ENCODE data around the gene USP47.

The USP47 gene

GRCh38 chr11:11866203-11866602, 24.4 kb downstream of the USP47 start:
- DNase-seq: no peak

- no peak for DNase-seq
These were observed 25.9 kb downstream of the USP47 start for GRCh38 chr11:11867720-11868119.

GRCh38 chr11:11871991-11872401, 30.2 kb downstream of the USP47 start:
- DNase-seq: no peak

DNA sequence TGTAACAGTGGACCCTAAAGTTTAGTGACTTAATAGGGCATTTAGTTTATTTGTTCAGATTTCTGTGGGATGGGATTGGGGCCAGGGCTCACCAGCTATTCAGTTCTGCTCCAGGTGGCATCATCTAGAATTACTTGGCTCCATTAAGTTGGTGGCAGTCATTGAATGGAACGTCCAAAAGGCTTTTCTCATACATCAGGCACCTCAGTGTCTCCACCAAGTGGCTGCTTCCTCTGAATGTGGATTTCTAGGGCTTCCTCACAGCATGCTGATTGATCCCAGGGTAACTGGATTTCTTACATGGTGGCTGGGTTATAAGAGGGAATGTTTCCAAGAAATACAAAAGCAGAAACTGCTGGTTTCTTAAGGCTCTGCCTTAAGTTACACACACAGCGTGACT, 34.7 kb downstream of the USP47 start:
- DNase-seq: no peak

GRCh38 chr11:11880179-11880578, 38.4 kb downstream of the USP47 start:
- DNase-seq: no peak

- DNase-seq: no peak
These were observed 40.8 kb downstream of the USP47 start for GRCh38 chr11:11882539-11882938.

DNA sequence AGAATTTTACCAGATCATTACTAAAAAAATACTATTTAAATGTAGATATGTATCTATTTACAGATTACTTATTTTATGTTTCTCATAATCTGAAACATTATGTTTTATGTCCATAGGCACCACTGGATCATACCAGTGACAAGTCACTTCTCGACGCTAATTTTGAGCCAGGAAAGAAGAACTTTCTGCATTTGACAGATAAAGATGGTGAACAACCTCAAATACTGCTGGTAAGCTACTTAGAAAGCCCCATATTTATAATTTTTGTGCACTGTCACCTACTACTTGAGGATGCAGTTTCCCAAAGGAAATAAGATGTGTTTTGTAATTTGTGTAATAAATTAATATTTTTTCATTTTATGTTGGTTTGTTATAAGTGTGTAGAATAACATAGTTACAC, 42.6 kb downstream of the USP47 start:
- no peak for DNase-seq

DNA sequence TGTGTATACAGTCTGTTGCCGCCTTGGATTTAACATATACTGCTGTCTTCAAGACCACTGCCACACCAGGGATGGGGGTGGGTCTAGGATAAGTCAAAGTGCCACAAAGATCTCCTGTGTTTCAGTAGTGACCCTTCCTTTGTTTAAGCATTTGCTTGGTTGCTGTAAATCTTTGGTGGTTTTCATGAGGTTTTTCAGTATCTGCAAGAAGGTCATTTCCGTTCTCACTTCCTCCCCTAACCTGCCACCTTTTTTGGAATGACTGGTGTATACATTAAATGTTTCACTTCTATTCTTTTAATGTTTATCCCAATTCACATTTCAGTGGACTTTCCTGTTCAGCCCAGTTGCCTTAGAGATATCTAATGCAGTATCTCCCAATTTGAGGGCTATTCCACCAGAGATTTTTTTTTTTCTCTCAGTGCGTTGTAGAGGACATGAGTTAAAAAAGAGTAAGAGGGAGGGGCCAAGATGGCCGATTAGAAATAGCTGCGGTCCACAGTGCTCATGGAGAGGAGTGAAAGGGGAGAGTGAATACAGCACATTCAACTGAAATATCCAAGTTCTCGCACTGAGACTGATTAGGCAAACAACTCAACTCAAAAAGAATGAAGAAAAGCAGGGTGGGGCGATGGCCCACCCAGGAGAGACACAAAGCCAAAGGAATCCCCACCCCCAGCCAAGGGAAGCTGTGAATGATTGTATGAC, 43.2 kb downstream of the USP47 start:
- DNase-seq: no peak

- DNase-seq: no peak
These were observed 52.7 kb downstream of the USP47 start for GRCh38 chr11:11894486-11894885.

DNA sequence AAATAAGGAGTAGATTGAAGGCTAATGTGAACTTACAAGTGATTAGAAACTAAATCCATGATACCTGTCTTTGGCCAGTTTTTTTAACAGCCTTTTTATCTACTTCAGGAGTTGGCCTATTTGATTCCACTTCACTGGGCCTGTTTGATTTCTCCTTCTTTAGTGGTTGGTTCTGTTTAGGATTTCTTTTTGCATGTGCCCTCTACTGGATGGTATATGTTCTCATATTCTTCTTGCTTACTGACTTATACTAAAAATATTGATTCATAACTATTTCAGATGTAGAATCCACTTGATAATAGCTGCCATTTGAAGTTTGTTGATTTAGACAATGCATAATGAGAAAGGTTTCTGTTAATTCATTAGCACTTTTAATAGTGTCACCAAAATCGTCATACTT, 53.9 kb downstream of the USP47 start:
- no peak for DNase-seq

- no peak for DNase-seq
These were observed 56.9 kb downstream of the USP47 start for GRCh38 chr11:11898648-11899047.

GRCh38 chr11:11899401-11899800, 57.6 kb downstream of the USP47 start:
- no peak for DNase-seq

GRCh38 chr11:11901929-11902328, 60.2 kb downstream of the USP47 start:
- no peak for DNase-seq

- DNase-seq: no peak
These were observed 68.0 kb downstream of the USP47 start for GRCh38 chr11:11909727-11910126.

DNA sequence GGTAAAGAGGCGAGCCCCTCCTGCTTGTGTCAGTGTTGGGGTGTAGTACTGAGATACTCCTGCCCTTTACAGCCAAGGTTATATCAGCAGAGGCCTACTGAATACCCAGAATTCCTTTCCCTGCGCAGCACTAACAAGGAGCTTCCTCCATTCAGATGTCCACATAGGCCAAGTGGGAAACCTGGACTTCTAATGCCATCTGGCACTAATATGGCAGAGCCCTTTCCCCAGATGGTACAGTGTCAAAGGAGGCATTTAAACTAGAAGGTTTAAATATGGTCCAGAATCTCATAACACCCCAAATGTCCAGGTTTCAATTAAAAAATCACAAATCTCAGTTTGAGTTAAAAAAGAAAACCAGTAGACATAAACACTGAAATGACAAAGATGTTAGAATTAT, 68.8 kb downstream of the USP47 start:
- DNase-seq: no peak

DNA sequence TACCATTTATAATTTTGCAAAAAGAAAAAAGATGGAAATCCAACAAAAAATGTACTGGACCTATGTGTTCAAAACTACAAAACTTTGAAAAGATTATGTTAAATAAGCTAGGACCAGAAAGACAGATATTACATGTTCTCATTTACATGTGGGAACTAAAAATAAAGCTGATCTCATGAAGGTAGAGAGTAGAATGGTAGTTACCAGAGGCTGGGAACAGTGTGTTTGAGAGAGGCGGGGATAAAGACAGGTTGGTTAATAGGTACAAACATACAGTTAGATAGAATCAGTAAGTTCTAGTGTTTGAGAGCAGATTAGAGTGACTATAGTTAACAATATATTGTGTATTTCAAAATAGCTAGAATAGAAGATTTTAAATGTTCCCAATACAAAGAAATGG, 71.6 kb downstream of the USP47 start:
- DNase-seq: no peak

GRCh38 chr11:11915625-11916024, 73.9 kb downstream of the USP47 start:
- DNase-seq: no peak

GRCh38 chr11:11916981-11917399, 75.2 kb downstream of the USP47 start:
- DNase-seq: no peak

DNA sequence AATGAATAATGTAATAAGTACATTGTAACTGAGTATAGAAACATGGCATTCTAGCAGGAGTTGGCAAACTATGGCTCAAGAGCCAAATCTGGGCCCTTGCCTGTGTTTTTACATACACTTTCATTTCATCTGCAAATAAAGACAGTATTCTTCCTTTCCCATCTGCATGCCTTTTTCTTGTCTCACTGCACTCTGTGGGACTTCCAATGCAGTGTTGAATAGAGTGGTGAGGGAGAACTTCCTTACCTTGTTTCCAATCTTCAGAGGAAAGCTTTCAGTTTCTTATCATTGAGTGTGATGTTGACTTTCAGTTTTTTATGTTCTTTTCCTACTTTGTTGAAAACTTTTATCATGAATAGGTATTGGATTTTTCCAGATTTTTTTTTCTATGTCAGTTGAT, 82.1 kb downstream of the USP47 start:
- no peak for DNase-seq

- DNase-seq: no peak
These were observed 88.1 kb downstream of the USP47 start for GRCh38 chr11:11929920-11930319.

DNA sequence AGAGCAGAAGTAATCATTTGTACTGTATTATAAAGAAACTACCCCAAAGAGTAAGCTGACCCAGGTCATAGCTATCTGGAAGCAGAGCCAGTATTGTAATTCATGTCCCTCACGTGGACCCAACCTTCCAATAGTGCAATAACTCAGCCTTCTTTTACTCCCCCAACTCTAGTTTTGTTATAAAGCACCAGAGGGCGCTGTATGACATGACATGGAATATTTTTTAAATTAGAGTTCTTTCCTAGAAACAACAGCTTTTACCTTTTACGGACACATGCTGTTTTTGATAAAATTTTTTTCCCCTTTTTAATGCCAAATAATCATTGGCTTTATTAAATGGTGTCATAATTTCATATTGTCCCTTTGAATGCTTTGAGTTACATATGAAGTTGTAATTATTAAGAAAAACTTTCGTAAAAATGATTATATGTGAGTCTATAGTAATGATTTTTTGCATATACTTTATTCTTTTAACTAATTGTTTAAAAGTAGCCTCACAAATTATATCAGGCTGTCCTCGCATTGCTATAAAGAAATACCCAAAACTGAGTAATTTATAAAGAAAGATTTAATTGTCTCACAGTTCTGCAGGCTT, 89.8 kb downstream of the USP47 start:
- no peak for DNase-seq

- DNase-seq: no peak
These were observed 93.8 kb downstream of the USP47 start for GRCh38 chr11:11935536-11935935.

DNA sequence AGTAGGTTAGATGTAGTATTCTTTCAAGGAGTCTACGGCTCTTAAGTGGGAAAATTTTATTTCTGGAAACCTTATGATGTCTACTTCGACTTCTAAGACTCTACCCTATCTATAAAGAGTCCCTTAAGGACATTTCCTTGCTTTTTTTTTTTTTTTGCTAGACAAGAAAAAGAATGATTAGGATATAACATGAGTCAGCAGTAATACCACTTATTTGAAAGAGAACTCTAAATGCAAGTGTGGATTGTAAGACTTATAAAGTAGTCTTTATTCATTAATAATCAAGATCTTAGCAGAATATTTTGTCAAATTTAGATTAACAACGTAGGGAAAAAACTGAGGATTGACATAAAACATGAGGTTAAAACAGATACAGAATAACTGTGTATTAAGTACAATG, 95.7 kb downstream of the USP47 start:
- DNase-seq: no peak

DNA sequence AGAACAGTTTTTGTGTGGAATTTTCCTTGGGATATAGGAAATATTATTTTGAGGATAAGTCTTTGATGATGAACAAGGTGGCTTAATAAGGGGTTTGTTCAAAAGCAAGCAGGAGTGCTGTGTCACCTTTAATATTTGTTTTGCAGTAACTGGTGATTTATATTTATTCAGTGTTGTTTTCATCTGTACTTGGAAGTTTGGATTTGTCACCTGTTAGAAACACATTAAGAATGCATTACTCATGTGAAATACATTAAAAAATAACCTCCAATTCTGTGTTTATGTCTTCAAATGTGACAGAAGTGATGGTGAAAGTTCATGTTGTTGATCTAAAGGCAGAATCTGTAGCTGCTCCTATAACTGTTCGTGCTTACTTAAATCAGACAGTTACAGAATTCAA, 96.2 kb downstream of the USP47 start:
- DNase-seq: no peak

GRCh38 chr11:11940551-11940950, 98.8 kb downstream of the USP47 start:
- DNase-seq: no peak

Measured in activated CD8-positive, alpha-beta memory T cell treated with anti-CD3 and anti-CD28 coated beads, Interleukin-2, amount 50 U/mL, for 48 hours (primary cell).